Tibial artery (tissue), 4 donors: ENCODE data around the gene CDH20.

Experiments used
- DNase-seq, 2 donors: peaks; one replicate each; pipeline ENCODE4 v3.0.0-alpha.2; 2019
- H3K27ac ChIP-seq, 2 donors: fragments of 200-600 bp; sonication (generic) in 1 of 2; 1 replicate in 1 of 2; 2 replicates in 1 of 2; pipeline ENCODE4 v1.5.1; 2018 to 2019; ENCODE audit warnings: mild to moderate bottlenecking in 1 of 2
- H3K27me3 ChIP-seq, 2 donors: fragments of 200-600 bp; sonication (generic) in 1 of 2; one replicate each; pipeline versions ENCODE4 v1.5.1 to v1.6.0; 2016 to 2019
- H3K36me3 ChIP-seq, 3 donors: fragments of 200-600 bp; sonication (generic) in 2 of 3; one replicate each; pipeline ENCODE4 v1.5.1; 2016 to 2019; ENCODE audit warnings: mild to moderate bottlenecking in 2 of 3
- H3K4me1 ChIP-seq, 4 donors: fragments of 200-600 bp; sonication (generic) in 2 of 4; 1 replicate in 3 of 4; 2 replicates in 1 of 4; pipeline ENCODE4 v1.5.1; 2016 to 2019
- H3K4me3 ChIP-seq, 2 donors: fragments of 200-600 bp; sonication (generic) in 1 of 2; 1 replicate in 1 of 2; 2 replicates in 1 of 2; pipeline ENCODE4 v1.5.1; 2018 to 2019; ENCODE audit warnings: mild to moderate bottlenecking in 2 of 2
- H3K9me3 ChIP-seq, 3 donors: fragments of 200-600 bp; sonication (generic) in 1 of 3; one replicate each; pipeline ENCODE4 v1.5.1; 2016 to 2019
- CTCF ChIP-seq, 2 experiments: fragments of 200-600 bp in 1 of 2; fragments of 450-650 bp in 1 of 2; IDR thresholded peaks; one replicate each; pipeline ENCODE4 v1.5.1; 2017 to 2019; ENCODE audit warnings: antibody characterized with exemption in 2 of 2, mild to moderate bottlenecking in 1 of 2, moderate library complexity in 1 of 2
- intact Hi-C: fragments of 100-400 bp; cut with DNase I; formaldehyde crosslinking; loops from one replicate; pipeline ENCODE4 v1.15.0; 2023; ENCODE audit warnings: low total_unique reads

Gene CDH20

GRCh38 chr18:61572084-61572655 is 238.9 kb downstream of the CDH20 start:
- H3K27ac ChIP-seq: no peak overlapping the region
- intact Hi-C loops: no loop called here

GRCh38 chr18:61572871-61573270 is 239.6 kb downstream of the CDH20 start:
- intact Hi-C loops: no loop called here
- Histone ChIP-seq H3K9me3 (no peaks in the 10 kb centered on the region), H3K27me3 (no peaks in the 10 kb centered on the region), H3K27ac (no peak overlapping the region), H3K4me1 (peaks cover 0 to 22% (median 9%) of the 10 kb centered on the region in 4 donors), H3K4me3 (no peak overlapping the region), H3K36me3 (no peaks in the 10 kb centered on the region)
- DNase-seq: no peak
- TF ChIP-seq CTCF (IDR thresholded peaks at IDR 0.05): no peak

More at GRCh38 chr18:61572084-61572655, 238.9 kb downstream of the CDH20 start:
- no peaks in the 10 kb centered on the region for H3K9me3 ChIP-seq
- no peaks in the 10 kb centered on the region for H3K36me3 ChIP-seq
- no peak overlapping the region for H3K4me3 ChIP-seq
- no peak for DNase-seq
- H3K27me3 ChIP-seq: no peaks in the 10 kb centered on the region
- H3K4me1 ChIP-seq: peaks cover 0 to 22% (median 9%) of the 10 kb centered on the region in 4 donors
- no peak for TF ChIP-seq CTCF (IDR thresholded peaks at IDR 0.05)

- no peak for TF ChIP-seq CTCF (IDR thresholded peaks at IDR 0.05)
- H3K4me3 ChIP-seq: no peak overlapping the region
- intact Hi-C loops: no loop called here
- H3K27ac ChIP-seq: no peak overlapping the region
- no peaks in the 10 kb centered on the region for H3K9me3 ChIP-seq
- no peaks in the 10 kb centered on the region for H3K27me3 ChIP-seq
- peaks cover 0 to 19% (median 2%) of the 10 kb centered on the region in 4 donors for H3K4me1 ChIP-seq
- H3K36me3 ChIP-seq: no peaks in the 10 kb centered on the region
- no peak for DNase-seq
Observed at GRCh38 chr18:61574665-61575064, 241.4 kb downstream of the CDH20 start.

GRCh38 chr18:61575419-61575818 is 242.2 kb downstream of the CDH20 start:
- no peak for TF ChIP-seq CTCF (IDR thresholded peaks at IDR 0.05)
- no peak for DNase-seq
- intact Hi-C loops: no loop called here

GRCh38 chr18:61578846-61579245 is 245.6 kb downstream of the CDH20 start:
- TF ChIP-seq CTCF (IDR thresholded peaks at IDR 0.05): no peak
- Histone ChIP-seq H3K27me3 (no peaks in the 10 kb centered on the region), H3K4me3 (no peak overlapping the region), H3K27ac (no peak overlapping the region), H3K36me3 (no peaks in the 10 kb centered on the region), H3K4me1 (peaks cover 0 to 28% (median 10%) of the 10 kb centered on the region in 4 donors), H3K9me3 (no peaks in the 10 kb centered on the region)
- intact Hi-C loops: no loop called here
- DNase-seq: no peak

More at GRCh38 chr18:61575419-61575818, 242.2 kb downstream of the CDH20 start:
- H3K36me3 ChIP-seq: no peaks in the 10 kb centered on the region
- H3K9me3 ChIP-seq: no peaks in the 10 kb centered on the region
- H3K4me1 ChIP-seq: peaks cover 0 to 12% (median 0%) of the 10 kb centered on the region in 4 donors
- H3K4me3 ChIP-seq: no peak overlapping the region
- H3K27ac ChIP-seq: no peak overlapping the region
- no peaks in the 10 kb centered on the region for H3K27me3 ChIP-seq

- TF ChIP-seq CTCF (IDR thresholded peaks at IDR 0.05): no peak
- Histone ChIP-seq H3K27ac (no peak overlapping the region), H3K9me3 (no peaks in the 10 kb centered on the region), H3K4me1 (peaks cover 0 to 29% (median 10%) of the 10 kb centered on the region in 4 donors), H3K36me3 (no peaks in the 10 kb centered on the region), H3K27me3 (no peaks in the 10 kb centered on the region), H3K4me3 (no peak overlapping the region)
- DNase-seq: no peak
- intact Hi-C loops: no loop called here
Observed at GRCh38 chr18:61579581-61579980, 246.4 kb downstream of the CDH20 start.
